Astrocyte (in vitro differentiated cells and primary cell): ENCODE measurements around the gene SPTBN1. TPM values are rescaled to one million over a fixed set of nuclear protein-coding genes. Genes with fewer than 3 reads are reported as not detected.

Experiments
- DNase-seq: peaks from one replicate; pipeline ENCODE4 v3.0.0-alpha.2; 2010; ENCODE audit warnings: low read depth
- FAIRE-seq: peaks from 2 replicates; lab custom pipeline; 2011; peaks lifted over from hg19 to GRCh38; lab: Jason Lieb, UNC
- H2AFZ ChIP-seq: 2 replicates; pipeline ENCODE4 v1.6.0; 2012; ENCODE audit warnings: low read depth, low read length, inconsistent platforms
- H3K27ac ChIP-seq: 2 replicates; pipeline ENCODE4 v1.5.1; 2011; ENCODE audit warnings: low read depth, low read length, inconsistent platforms
- H3K27me3 ChIP-seq: 2 replicates; pipeline ENCODE4 v1.6.0; 2011; ENCODE audit warnings: low read length, inconsistent platforms; ENCODE audit not compliant: insufficient read depth
- H3K36me3 ChIP-seq: 2 replicates; pipeline ENCODE4 v1.5.1; 2011; ENCODE audit warnings: low read length, inconsistent platforms; ENCODE audit not compliant: insufficient read depth
- H3K4me1 ChIP-seq: 2 replicates; pipeline ENCODE4 v1.5.1; 2011; ENCODE audit warnings: low read length, inconsistent platforms; ENCODE audit not compliant: insufficient read depth
- H3K4me2 ChIP-seq: 2 replicates; pipeline ENCODE4 v1.6.0; 2012; ENCODE audit warnings: low read length, inconsistent platforms
- H3K4me3 ChIP-seq: 2 replicates; pipeline ENCODE4 v1.5.1; 2011; ENCODE audit warnings: low read depth, mild to moderate bottlenecking, low read length, inconsistent platforms; ENCODE audit not compliant: insufficient read depth
- H3K79me2 ChIP-seq: 2 replicates; pipeline ENCODE4 v1.6.0; 2012; ENCODE audit warnings: mild to moderate bottlenecking, low read length, inconsistent platforms; ENCODE audit not compliant: insufficient read depth
- H3K9ac ChIP-seq: 2 replicates; pipeline ENCODE4 v1.6.0; 2012; ENCODE audit warnings: mild to moderate bottlenecking, low read length, inconsistent platforms
- H3K9me3 ChIP-seq: 2 replicates; pipeline ENCODE4 v1.5.1; 2012; ENCODE audit warnings: low read depth, mild to moderate bottlenecking, low read length, inconsistent platforms; ENCODE audit not compliant: insufficient read depth
- H4K20me1 ChIP-seq: 2 replicates; pipeline ENCODE4 v1.6.0; 2012; ENCODE audit warnings: low read length, inconsistent platforms; ENCODE audit not compliant: insufficient read depth
- H3K27ac Mint-ChIP-seq: one replicate; pipeline ENCODE4 v1.8.0; 2021; ENCODE audit warnings: mild to moderate bottlenecking, mixed read lengths; ENCODE audit not compliant: unreplicated experiment
- H3K27me3 Mint-ChIP-seq: one replicate; pipeline ENCODE4 v1.8.0; 2021; ENCODE audit warnings: low read depth, mixed read lengths; ENCODE audit not compliant: unreplicated experiment
- H3K36me3 Mint-ChIP-seq: one replicate; pipeline ENCODE4 v1.8.0; 2021; ENCODE audit warnings: low read depth, mixed read lengths; ENCODE audit not compliant: unreplicated experiment
- H3K4me1 Mint-ChIP-seq: one replicate; pipeline ENCODE4 v1.8.0; 2021; ENCODE audit warnings: low read depth, mixed read lengths; ENCODE audit not compliant: unreplicated experiment
- H3K4me3 Mint-ChIP-seq: one replicate; pipeline ENCODE4 v1.8.0; 2021; ENCODE audit warnings: mild to moderate bottlenecking, moderate library complexity, mixed read lengths; ENCODE audit not compliant: unreplicated experiment
- H3K9me3 Mint-ChIP-seq: one replicate; pipeline ENCODE4 v1.8.0; 2021; ENCODE audit warnings: mild to moderate bottlenecking, mixed read lengths; ENCODE audit not compliant: unreplicated experiment
- CTCF ChIP-seq: IDR thresholded peaks from 2 replicates; pipeline ENCODE4 v1.5.1; 2011; ENCODE audit warnings: low read depth, mild to moderate bottlenecking, inconsistent platforms, low read length, moderate library complexity; ENCODE audit not compliant: insufficient read depth
- EZH2 ChIP-seq: IDR thresholded peaks from 2 replicates; pipeline ENCODE4 v1.6.1; 2012; ENCODE audit warnings: mild to moderate bottlenecking, low read length, inconsistent platforms; ENCODE audit not compliant: insufficient read depth
- total RNA-seq: library from RNA; stranded (reverse); gene quantifications from 2 replicates; pipeline ENCODE4 v1.2.1, GENCODE V29; 2021

The SPTBN1 gene
- total RNA-seq, 1 donor from 2014 or later: 311 TPM

GRCh38 chr2:54541995-54542394 lies 85.9 kb downstream of the SPTBN1 start:
- Histone ChIP-seq H3K9ac (no peak overlapping the region), H4K20me1 (peaks cover 44% of the 10 kb centered on the region), H3K9me3 (no peaks in the 10 kb centered on the region), H3K79me2 (peaks cover 71% of the 10 kb centered on the region), H2AFZ (no peak overlapping the region), H3K36me3 (no peaks in the 10 kb centered on the region), H3K27ac (no peak overlapping the region), H3K4me2 (no peak overlapping the region), H3K4me3 (no peak overlapping the region), H3K4me1 (peaks cover 3% of the 10 kb centered on the region), H3K27me3 (no peaks in the 10 kb centered on the region)
- H3K4me3 Mint-ChIP-seq: no peak overlapping the region
- peaks cover 19% of the 10 kb centered on the region for H3K36me3 Mint-ChIP-seq
- peaks cover 3% of the 10 kb centered on the region for H3K9me3 Mint-ChIP-seq
- peaks cover 36% of the 10 kb centered on the region for H3K4me1 Mint-ChIP-seq
- H3K27me3 Mint-ChIP-seq: no peaks in the 10 kb centered on the region
- DNase-seq: no peak
- no peak for FAIRE-seq
- H3K27ac Mint-ChIP-seq: no peak overlapping the region
- TF ChIP-seq EZH2 (no peak), CTCF (no peak)

GRCh38 chr2:54543733-54544396 lies 87.7 kb downstream of the SPTBN1 start:
- Mint-ChIP-seq H3K4me1 (peaks cover 37% of the 10 kb centered on the region), H3K4me3 (no peak overlapping the region), H3K27me3 (no peaks in the 10 kb centered on the region), H3K27ac (no peak overlapping the region), H3K9me3 (peaks cover 3% of the 10 kb centered on the region), H3K36me3 (peaks cover 16% of the 10 kb centered on the region)
- Histone ChIP-seq H3K4me3 (no peak overlapping the region), H3K27me3 (no peaks in the 10 kb centered on the region), H4K20me1 (peaks cover 57% of the 10 kb centered on the region), H3K9ac (no peak overlapping the region), H3K27ac (no peak overlapping the region), H3K79me2 (peaks cover 72% of the 10 kb centered on the region), H3K4me2 (no peak overlapping the region), H3K9me3 (no peaks in the 10 kb centered on the region), H3K36me3 (no peaks in the 10 kb centered on the region), H3K4me1 (peaks cover 3% of the 10 kb centered on the region), H2AFZ (no peak overlapping the region)
- DNase-seq (no peak), FAIRE-seq (no peak)
- no peak for TF ChIP-seq CTCF
- no peak for TF ChIP-seq EZH2
